C1 segment of cervical spinal cord (tissue), 14 donors: ENCODE measurements around the gene FLG2.

Experiments used
- DNase-seq, 14 donors: peaks; one replicate each; lab custom pipeline; 2025; lab: John Stamatoyannopoulos, UW

The FLG2 gene

GRCh38 chr1:152359906-152360305, at the start of gene FLG2:
Gene FLG2 (minus strand): TSS chr1:152360006. CDS start chr1:152358884, 1,122 bp downstream.
- DNase-seq: no peak

GRCh38 chr1:152408664-152409063, 48.9 kb upstream of the FLG2 start:
- no peak for DNase-seq

GRCh38 chr1:152398812-152399698, 39.2 kb upstream of the FLG2 start:
- DNase-seq: no peak

- DNase-seq: no peak
These were observed 37.7 kb upstream of the FLG2 start for GRCh38 chr1:152397474-152397873.

GRCh38 chr1:152394151-152394550, 34.3 kb upstream of the FLG2 start:
- DNase-seq: no peak

GRCh38 chr1:152392909-152393308, 33.1 kb upstream of the FLG2 start:
- DNase-seq: no peak

- no peak for DNase-seq
These were observed 29.1 kb upstream of the FLG2 start for GRCh38 chr1:152388889-152389288.

GRCh38 chr1:152386940-152387339, 27.1 kb upstream of the FLG2 start:
- DNase-seq: no peak

- no peak for DNase-seq
These were observed 21.1 kb upstream of the FLG2 start for GRCh38 chr1:152380932-152381331.

GRCh38 chr1:152374451-152374850, 14.6 kb upstream of the FLG2 start:
- DNase-seq: no peak

GRCh38 chr1:152372672-152373071, 12.9 kb upstream of the FLG2 start:
- DNase-seq: no peak

- DNase-seq: no peak
These were observed 7.6 kb upstream of the FLG2 start for GRCh38 chr1:152367436-152367835.

- no peak for DNase-seq
These were observed 3.1 kb downstream of the FLG2 start for GRCh38 chr1:152356736-152357135.

GRCh38 chr1:152349611-152350010, 10.2 kb downstream of the FLG2 start:
- DNase-seq: no peak

GRCh38 chr1:152348447-152348846, 11.4 kb downstream of the FLG2 start:
- DNase-seq: no peak

- no peak for DNase-seq
These were observed 12.6 kb downstream of the FLG2 start for GRCh38 chr1:152347116-152347728.

- no peak for DNase-seq
These were observed 15.4 kb downstream of the FLG2 start for GRCh38 chr1:152344438-152344837.

- no peak for DNase-seq
These were observed 16.8 kb downstream of the FLG2 start for GRCh38 chr1:152343006-152343405.

- no peak for DNase-seq
These were observed 24.4 kb downstream of the FLG2 start for GRCh38 chr1:152335399-152335798.

GRCh38 chr1:152328801-152329391, 30.9 kb downstream of the FLG2 start:
- no peak for DNase-seq

- DNase-seq: no peak
These were observed 34.7 kb downstream of the FLG2 start, which contains the start of gene FLG for GRCh38 chr1:152325111-152325510. Gene FLG (minus strand): TSS chr1:152325239. CDS start chr1:152315456, 9,783 bp downstream.

- no peak for DNase-seq
These were observed 45.8 kb downstream of the FLG2 start for GRCh38 chr1:152313970-152314369.
